HG02981 (cell line): Measurements from ENCODE around the gene BSCL2.
A peak's percentile ranks its signal among the peaks of the same experiment; 100 is the strongest.
"Not testable (repeated sequence)": the region's sequence is repeated elsewhere in the genome, so short reads cannot be mapped to it uniquely, and the experiment has no call there.

Experiments used
- ATAC-seq: cut with Tn5 transposase; IDR thresholded peaks from one replicate; pipeline ENCODE4 v1.9.1; 2021; ENCODE audit warnings: mild to moderate bottlenecking, moderate library complexity; ENCODE audit not compliant: unreplicated experiment

BSCL2 gene

DNA sequence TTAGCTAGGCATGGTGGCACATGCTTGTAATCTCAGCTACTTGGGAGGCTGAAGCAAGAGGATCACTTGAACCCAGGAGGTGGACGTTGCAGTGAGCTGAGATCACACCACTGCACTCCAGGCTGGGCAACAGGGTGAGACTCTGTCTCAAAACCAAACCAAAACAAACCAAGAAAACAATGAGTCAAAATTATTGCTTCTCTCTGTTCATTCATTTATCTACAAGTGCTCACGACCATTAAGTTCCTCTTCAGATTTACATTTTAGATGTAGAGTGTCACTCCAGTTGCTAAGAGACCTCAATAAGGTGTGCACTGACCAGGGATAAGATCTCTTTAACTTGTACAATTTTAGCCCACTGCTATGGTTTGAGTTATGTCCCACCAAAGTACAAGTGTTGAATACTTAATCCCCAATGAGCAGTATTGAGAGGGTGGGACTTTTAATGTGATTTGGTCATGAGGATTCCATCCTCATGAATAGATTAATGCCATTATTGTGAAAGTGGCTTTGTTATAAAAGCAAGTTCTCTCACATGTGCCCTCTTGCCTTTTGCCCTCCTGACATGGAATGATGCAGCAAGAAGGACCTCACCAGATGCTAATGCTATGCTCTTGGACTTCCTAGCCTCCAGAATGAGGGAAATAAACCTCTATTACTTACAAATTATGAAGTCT lies 12.2 kb upstream of the BSCL2 start:
- no peak for ATAC-seq

DNA sequence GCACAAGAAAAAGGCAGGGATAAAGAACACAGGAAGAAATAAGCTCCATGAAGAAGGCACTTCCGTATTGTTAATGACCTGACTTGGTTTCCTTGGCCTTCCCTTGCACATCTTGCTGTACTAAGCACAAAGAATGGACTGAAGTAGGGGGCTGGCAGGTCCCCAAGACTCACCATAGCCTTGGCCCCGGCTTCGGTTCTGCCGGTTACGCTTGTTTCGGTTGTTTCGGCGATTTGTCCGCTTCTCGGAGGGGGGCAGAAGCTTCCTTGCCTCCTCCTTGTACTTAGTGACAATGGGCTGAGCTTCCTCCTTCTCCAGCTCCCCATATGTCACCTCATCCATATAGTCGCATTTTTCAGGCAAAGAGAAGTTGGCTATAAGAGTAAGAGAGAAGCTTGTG lies 9.6 kb upstream of the BSCL2 start:
- no peak for ATAC-seq

DNA sequence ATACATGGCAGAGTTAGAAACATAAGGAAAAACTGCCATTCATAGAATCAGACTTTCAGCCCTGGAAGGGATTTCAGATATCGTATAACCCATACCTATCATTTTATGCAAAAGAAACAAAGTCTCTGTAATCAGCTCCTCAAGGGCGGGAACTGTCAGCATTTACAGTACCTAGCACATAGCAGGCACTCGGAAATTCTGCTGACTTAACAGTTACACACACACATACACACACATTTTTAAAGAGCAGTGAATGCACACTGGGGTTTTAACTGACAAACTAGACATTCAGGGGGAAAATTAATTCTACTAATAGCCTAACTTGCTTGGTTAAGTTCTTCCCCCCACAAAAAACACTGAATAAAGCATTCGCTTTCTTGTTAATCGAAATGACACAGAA lies 9.0 kb upstream of the BSCL2 start:
- ATAC-seq = no peak

DNA sequence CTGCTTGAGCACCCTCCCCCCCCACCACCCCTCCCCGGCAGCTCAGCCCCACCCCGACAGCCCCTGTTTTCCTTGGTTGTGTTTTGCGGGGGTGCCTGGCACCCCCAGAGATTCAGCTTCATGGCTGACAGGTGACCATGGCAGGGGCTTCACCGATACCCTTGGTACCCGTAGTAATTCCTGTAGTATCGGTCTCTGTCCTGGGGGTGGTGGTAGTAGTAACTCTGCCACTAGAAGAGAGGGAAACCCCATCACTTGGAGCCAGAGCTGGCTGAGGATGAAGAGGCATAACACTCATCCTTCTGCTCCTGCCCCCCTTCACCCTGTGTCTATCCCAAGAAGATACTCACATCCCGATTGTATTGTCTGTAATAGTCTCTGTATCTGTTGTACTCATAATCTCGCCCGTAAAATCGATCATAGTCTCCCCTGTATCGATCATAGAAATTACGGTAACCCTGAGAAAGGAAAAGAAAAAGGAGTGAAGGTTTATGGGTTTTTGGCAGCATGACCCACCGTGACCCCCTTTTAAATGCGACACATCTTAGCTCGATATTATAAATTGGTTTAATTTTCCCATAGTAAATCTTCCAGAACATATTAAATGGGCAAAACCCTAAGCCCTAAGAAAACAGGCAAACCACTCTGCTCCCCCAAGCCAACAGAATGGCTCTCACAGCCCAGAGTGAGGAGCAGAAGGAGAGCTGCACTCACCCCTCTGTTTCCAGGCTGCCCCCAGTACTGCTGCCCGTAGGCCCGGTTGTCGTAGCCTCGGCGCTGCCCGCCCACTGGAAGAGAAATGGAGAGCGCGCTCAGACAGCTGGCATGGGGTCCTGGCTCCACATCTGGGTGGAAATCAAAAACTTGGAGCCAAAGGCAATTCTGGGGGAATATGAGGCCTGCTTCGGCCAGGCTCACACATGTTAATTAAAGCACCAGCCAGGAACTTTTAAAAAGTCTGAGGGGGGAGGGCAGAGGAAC lies 8.2 kb upstream of the BSCL2 start:
- no peak for ATAC-seq

DNA sequence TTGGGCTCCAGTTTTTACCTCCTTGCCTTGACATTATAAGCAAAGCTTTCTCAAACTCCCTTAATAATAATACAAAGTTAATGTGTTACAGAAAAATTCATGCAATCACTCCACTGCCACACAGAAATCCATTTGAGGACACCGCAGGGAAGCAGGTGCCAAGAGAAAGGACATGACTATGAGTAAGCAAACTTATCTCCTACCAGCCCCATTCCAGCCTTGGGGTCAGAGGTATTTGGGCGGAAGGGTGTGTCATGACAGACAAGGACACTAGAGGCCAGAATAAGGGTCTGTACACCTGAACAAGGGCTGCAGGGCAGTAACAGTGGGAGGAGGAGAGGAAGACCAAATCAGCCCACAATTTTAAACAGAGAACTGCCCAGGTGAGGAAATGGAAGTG lies 6.1 kb upstream of the BSCL2 start:
- ATAC-seq = no peak

DNA sequence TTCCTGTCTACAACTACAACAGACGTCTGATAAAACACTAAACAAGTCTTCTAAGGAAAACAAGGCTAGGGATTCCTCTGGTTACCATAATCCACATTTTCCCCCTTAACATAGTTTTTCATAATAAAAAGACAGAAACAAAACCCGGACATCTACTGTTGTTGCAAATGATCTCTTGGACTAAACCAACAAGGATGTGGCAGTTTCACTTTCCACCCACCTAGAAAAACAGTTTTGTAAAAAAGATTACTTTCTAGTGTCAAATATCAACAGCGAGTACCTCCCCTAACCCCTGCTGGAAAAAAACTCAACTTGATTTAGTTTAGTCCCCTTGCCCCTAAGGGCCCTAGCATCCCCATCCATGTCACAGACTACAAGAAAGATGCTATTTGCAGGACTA lies 5.6 kb upstream of the BSCL2 start:
- no peak for ATAC-seq

DNA sequence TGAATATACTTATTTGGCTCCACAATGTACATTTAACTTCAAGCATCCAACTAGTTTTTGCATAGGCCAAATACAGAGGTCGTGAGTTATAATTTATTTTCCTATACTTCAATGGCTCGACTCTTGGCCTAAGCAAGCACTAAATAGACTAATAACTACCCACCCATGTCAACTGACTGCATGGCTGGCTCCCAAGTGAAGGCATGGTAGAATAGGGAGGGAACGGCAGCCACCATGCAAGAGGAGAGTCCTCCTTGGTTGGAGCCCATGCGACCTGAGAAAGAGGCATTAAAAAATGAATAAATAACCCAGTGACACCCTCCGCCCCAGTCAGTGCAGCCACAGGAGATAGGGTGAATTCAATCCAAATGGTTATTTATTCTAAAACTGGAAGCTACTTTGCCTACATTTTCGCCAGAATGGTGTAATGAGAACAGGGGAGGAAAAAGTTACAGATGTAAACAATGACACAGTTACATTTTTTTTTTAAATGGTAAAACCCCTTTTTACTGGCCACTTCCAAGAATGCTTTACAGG lies 5.1 kb upstream of the BSCL2 start:
- ATAC-seq = no peak

DNA sequence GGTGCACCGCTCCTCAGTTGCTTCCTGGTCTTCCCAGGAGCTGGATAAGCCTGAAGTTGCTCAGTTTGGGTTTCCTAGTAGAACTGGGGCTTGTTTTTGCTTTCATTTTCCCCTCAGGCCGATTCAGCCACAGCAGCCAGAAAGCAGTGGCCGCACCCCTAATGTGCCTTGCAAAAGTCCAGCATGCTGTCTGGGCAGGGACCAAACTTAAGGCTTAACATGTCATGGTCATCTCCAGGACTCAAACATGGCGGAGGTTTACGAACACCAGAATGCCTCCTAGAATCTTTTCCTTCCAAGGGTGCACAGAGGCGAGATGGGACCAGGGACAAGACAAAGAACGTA lies 2.7 kb upstream of the BSCL2 start:
- ATAC-seq = no peak

DNA sequence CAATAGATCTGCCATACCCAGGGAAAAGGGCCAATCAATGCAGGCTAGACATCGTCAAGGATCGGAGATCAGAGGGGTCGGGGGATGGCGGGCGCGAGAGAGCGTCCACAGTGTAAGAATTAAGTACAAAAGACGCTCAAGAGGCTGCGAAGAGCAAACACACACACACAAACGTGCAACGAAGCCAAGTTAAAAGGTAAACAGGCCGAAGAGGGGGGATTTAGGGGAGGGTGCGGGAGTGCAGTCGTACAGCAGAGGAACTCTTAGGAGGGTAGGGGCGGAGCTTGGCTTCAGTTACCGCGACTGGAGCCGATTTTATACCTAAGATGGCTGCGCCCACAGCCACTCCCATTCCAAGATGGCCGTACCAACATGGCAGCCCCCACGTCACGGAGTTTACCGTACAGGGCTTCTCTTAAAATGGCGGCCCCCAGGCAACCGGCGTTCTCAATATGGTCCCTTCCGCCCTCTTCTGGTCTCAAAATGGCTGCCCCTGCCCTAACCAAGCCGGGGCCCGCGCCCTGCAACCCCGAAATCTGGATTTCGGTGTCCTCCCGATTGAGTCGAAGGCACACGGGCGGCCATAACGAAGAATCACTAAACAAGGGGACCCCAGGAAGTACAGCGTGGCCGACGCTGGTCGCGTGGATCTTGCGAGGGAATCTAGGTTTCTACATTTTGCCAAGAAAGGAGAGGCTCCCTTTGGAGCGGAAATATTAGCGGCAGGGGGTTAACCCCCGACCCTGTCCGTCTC lies 2.2 kb upstream of the BSCL2 start:
- peak; percentile 62 for ATAC-seq

DNA sequence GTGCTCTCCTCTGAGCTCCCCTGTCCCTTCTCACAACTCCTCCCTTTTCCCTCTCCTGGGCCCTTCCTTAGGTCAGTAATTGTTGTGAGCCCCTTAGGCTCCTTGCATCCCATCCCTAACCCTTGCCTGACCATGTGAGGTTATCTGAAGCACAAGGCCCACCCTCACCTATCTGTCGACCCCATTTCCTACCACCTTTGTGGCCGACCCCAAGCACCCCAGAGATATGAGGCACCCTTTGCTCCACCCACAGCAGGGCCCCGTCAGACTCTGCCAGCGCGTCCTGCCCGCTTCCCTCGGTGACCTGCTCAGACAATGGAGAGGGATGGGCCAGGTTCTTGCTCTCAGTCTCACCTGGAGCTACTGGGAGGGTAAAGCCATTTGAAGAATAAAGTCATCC lies 1.6 kb upstream of the BSCL2 start:
- ATAC-seq = no peak

DNA sequence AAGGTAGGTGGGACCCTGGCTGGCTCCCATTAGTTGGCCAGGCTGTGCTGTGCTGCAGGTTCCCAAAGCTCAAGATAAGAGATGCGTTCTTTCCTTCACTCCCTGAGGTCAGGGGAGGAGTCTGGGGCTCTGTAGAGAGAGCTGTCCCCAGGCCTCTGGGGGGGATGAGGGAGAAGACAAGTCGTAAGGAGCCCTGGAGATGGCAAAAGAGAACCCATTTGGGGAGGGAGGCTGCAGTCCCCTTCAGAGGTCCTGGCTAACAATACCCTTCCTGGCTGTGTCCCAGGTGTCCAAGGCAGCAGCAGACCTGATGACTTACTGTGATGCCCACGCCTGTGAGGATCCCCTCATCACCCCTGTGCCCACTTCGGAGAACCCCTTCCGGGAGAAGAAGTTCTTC lies 1.2 kb upstream of the BSCL2 start:
- no peak for ATAC-seq

DNA sequence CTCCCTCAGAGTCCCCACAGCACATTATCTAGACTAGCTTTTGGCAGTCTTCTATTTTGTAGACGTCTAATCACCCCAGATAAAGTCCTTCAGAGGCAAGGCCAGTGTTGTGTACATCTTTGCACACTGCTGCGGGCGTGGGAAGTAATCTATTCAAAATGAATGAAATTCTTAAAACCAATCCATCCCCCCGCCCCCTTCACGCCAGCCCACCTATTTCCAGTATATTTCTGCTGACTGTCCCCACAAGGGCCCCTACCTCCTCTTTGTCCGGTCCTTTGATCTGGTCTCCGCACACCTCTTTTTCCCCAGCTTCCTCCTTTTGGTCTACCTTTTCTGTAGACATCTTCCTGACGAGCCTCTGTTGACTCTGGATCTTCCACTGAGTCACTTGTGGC lies 375 bp downstream of the BSCL2 start:
- ATAC-seq = no peak

DNA sequence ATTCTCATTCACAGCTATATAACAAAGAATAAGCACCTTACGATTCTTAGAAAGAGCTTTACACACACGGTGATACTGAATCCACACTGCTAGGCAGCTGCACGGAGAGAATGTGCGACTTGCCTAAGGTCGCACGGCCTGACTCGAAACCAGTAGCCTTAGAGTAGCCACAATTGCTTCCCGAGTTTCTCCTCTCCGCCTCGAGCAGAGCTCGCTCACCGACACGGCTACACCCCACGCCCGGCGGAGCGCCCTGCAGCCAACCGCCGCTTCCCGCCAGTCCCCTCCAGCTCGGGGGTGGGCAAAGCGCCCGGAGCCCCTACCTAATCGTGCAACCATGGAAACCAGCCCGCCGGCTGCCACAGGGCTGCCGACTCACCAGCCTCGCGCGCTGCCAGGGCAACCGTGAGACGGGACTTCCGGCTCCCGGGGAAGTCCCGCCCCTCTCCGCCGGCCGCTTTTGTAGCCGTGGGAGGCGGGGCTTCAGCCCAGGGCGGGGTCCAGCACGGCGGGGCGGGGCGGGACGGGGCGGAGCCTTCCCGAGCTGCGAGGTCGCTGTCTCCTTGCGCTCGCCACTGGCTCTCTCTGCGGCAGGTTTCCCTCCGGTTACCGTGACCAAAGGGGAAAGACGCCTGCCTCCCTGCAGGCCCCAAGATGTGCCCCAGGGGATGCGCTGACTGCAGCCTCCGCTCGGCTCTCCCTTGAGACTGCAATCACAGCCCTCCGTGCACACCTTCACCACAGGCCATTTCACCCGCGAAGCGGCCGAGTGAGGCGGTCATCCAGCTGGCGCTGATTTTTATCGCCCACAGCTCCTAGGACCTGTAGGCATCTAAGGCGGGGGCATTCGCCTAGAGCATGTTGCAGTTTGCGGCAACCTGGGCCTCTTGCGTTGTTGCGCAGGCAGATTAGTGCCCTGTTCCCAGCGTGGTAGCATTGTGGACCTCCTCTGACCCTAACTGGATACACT lies 1.1 kb downstream of the BSCL2 start:
- peak; percentile 50 for ATAC-seq

DNA sequence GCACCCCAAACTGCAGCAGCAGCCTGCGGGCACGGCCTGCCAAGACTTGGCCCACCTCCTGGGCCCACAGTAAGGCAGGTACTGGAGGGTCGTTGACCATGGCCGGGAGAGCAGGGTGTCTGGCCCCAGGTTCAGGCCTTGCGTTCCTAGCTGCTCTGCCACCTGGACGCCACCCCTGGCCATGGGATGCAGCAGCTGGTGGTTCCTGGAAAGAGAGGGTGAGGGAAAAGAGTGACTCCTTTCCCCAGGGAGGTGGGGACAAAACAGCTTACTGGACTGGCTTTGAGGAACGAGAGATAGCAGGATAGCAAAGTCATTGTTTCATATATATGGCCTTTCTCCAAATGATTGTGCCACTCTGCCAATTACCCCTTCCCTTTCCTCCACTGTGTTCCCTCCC lies 1.8 kb downstream of the BSCL2 start:
- no peak for ATAC-seq

DNA sequence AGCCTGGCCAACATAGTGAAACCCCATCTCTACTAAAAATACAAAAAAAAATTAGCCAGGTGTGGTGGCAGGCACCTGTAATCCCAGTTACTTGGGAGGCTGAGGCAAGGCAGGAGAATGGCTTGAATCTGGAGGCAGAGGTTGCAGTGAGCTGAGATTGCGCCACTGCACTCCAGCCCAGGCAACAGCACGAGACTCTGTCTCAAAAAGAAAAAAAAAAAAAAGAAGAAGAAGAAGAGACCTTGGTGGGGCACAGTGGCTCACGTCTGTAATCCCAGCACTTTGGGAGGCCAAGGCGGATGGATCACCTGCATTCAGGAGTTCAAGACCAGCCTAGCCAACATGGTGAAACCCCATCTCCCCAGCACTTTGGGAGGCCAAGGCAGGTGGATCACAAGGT lies 3.3 kb downstream of the BSCL2 start:
- ATAC-seq = not testable (repeated sequence)

DNA sequence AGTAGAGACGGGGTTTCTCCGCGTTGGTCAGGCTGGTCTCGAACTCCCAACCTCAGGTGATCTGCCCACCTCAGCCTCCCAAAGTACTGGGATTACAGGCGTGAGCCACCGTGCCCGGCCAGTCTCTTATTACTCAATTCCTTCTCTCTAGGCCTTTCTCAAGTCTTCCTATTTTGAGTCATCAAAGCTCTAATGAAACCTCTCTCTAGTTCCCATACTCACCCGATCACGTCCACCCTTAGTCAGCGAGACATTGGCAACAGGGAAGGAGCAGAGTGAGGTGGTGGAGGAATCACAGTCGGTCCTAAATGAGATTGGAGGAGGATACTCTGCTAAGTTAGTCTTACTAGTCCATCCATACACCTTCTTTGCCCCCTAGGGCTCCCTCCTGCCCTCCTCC lies 5.0 kb downstream of the BSCL2 start:
- no peak for ATAC-seq

DNA sequence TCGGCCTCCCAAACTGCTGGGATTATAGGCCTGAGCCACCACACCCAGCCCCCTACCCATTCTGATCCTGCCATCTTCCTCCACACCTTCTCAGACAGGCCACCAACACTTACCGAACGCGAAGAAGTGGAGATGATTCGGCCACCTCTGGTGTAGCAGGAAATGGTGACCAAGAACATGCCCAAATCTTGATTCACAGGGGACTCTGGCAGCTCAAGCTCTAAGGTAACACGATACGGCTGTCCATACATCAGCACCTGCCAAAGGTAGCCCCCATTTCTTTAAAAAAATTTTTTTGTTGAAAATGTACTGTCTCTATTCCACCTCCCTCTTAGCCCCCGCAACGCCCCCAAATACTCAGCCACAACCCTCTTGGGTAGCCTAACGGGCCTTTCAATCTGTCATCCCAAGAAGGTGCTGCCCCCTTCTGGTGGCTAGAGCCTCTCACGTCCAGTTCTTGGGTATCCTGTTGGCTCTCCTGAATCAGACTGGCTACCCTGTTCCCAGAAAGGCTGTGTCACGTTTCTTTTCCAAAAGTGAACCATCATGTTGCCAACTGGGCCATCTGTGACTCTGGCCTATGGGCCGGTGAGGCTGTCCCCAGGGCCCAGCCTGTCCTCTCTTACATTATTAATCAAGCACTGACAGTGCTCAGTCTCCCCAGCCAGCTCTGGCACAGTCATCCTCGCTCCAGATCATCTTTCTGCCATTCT lies 12.6 kb downstream of the BSCL2 start:
- ATAC-seq = no peak

DNA sequence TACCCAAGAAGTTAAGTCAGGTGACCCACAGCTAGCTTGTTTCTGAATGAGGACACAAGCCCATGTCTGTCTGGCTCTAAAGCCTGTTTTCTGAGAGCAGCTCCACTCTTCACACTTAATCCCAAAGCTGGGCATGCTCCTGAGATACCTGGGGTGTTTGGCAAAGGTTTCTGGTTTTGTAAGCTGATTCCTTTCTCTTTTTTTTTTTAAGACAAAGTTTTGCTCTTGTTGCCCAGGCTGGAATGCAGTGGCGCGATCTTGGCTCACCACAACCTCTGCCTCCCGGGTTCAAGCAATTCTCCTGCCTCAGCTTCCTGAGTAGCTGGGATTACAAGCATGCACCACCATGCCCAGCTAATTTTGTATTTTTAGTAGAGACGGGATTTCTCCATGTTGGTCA lies 13.6 kb downstream of the BSCL2 start:
- not testable (repeated sequence) for ATAC-seq

DNA sequence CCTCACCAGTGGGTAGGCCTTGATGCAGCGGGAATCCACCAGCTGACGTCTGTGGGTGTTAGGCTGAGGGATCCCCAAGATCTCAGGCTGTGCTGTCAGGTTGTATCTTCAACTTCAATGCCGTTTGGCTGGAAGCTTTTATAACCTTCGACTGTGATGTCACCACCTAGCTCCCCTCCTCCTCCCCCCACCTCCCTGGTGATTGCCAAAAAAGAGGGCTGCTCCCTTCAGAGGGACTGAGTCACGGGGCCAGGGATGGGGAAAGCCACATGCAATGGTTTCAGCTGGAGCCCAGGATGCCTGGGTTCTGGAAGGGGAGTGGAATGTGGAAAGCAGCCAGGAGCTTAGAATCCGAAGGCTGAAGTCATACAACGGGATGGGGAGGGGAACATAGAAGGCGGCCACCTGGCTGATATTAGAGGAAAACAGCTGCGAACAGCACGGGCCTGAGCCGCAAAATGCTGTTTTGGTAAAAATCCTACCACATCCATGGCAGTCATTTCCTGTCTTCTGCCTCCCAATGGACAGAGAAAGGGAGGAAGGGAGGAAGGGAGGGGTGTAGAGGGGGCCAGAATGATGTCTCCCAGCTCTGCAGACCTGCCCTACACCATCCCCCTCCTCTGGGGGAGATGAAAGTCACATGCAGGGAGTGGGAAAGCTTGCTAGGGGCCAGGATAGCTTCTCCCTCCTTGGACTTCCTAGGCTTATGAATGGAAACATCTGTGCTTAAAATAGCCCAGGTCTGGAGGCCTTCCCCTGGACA lies 17.6 kb downstream of the BSCL2 start, which contains the start of gene LRRN4CL:
LRRN4CL (minus strand) TSS at position 110 of the 763 bp plus-strand sequence. CDS start 1,022 bp downstream, outside the sequence.
- ATAC-seq = no peak
